Endothelial cell of umbilical vein (primary cell): ENCODE results near the gene ZNF621. TPM values are rescaled to one million over a fixed set of nuclear protein-coding genes. Genes with fewer than 3 reads are reported as not detected.

Experiments
- BruUV-seq: library from RNA; stranded (reverse); fragments of 400-500 nt; replicated peaks from 2 replicates; lab custom pipeline; 2021; lab: Mats Ljungman, UMichigan
- CTCF ChIA-PET: fragments of 300-600, 350-600 bp; sonication (Branson Sonifier 250); formaldehyde crosslinking; loops from one replicate; lab custom pipeline; 2021; ENCODE audit warnings: antibody characterized with exemption, inconsistent platforms; lab: Charles Lee
- POLR2A ChIA-PET: fragments of 300-600, 350-600 bp; sonication (Branson Sonifier 250); formaldehyde crosslinking; loops from one replicate; lab custom pipeline; 2021; ENCODE audit warnings: antibody characterized with exemption, inconsistent platforms; lab: Charles Lee
- DNase-seq: peaks from one replicate; pipeline ENCODE4 v3.0.0-alpha.2; 2011; ENCODE audit warnings: low read depth, low spot score
- FAIRE-seq: peaks from 2 replicates; lab custom pipeline; 2011; peaks lifted over from hg19 to GRCh38; lab: Jason Lieb, UNC
- H2AFZ ChIP-seq: 2 replicates; pipeline ENCODE4 v1.6.0; 2012; ENCODE audit warnings: low read depth, low read length, control low read depth, inconsistent platforms
- H3K27ac ChIP-seq: 2 replicates; pipeline ENCODE4 v1.5.1; 2011; ENCODE audit warnings: low read depth, mild to moderate bottlenecking, control low read depth, low read length, moderate library complexity; ENCODE audit not compliant: insufficient read depth
- H3K27me3 ChIP-seq, 2 experiments: 2 replicates each; pipeline versions ENCODE4 v1.6.0 to v1.6.1; 2011; ENCODE audit warnings: low read length in 2 of 2, mixed read lengths in 1 of 2; ENCODE audit not compliant: control insufficient read depth in 2 of 2, insufficient read depth in 2 of 2
- H3K36me3 ChIP-seq, 2 experiments: 2 replicates in 1 of 2; 3 replicates in 1 of 2; pipeline ENCODE4 v1.5.1; 2011; ENCODE audit warnings: low read length in 2 of 2, mild to moderate bottlenecking in 1 of 2, moderate library complexity in 1 of 2; ENCODE audit not compliant: control insufficient read depth in 2 of 2, insufficient read depth in 2 of 2; ENCODE audit errors: extremely low read depth in 1 of 2
- H3K4me1 ChIP-seq: 3 replicates; pipeline ENCODE4 v1.5.1; 2011; ENCODE audit warnings: mild to moderate bottlenecking, low read length; ENCODE audit not compliant: control insufficient read depth, insufficient read depth; ENCODE audit errors: extremely low read depth
- H3K4me2 ChIP-seq: 2 replicates; pipeline ENCODE4 v1.6.1; 2011; ENCODE audit warnings: low read length, control low read depth, mixed read lengths; ENCODE audit not compliant: insufficient read depth
- H3K4me3 ChIP-seq, 3 experiments: fragments of 200-600 bp in 1 of 3; sonication (generic), shearing (Covaris generic) in 1 of 3; replicated peaks in 1 of 3; 2 replicates each; pipeline ENCODE4 v1.5.1; 2011 to 2016; ENCODE audit warnings: control low read depth in 3 of 3, low read length in 3 of 3, mild to moderate bottlenecking in 2 of 3, inconsistent platforms in 1 of 3, low read depth in 1 of 3, moderate library complexity in 1 of 3; ENCODE audit not compliant: insufficient read depth in 1 of 3
- H3K79me2 ChIP-seq: 2 replicates; pipeline ENCODE4 v1.6.0; 2012; ENCODE audit warnings: low read length, inconsistent platforms; ENCODE audit not compliant: control insufficient read depth, insufficient read depth
- H3K9ac ChIP-seq: replicated peaks from 2 replicates; pipeline ENCODE3; 2011; ENCODE audit warnings: low read length, control low read depth; ENCODE audit not compliant: insufficient read depth; ENCODE audit errors: extremely low read depth
- H3K9me1 ChIP-seq: replicated peaks from 3 replicates; pipeline ENCODE4 v1.6.0; 2011; ENCODE audit warnings: mild to moderate bottlenecking, low read length; ENCODE audit not compliant: control insufficient read depth, insufficient read depth; ENCODE audit errors: extremely low read depth
- H3K9me3 ChIP-seq: replicated peaks from 2 replicates; pipeline ENCODE4 v1.5.1; 2012; ENCODE audit warnings: low read length, inconsistent platforms; ENCODE audit not compliant: control insufficient read depth, insufficient read depth
- H4K20me1 ChIP-seq: replicated peaks from 2 replicates; pipeline ENCODE3; 2011; ENCODE audit warnings: mild to moderate bottlenecking, low read length; ENCODE audit not compliant: control insufficient read depth, insufficient read depth; ENCODE audit errors: extremely low read depth
- CTCF ChIP-seq, 2 donors: IDR thresholded peaks; 1 replicate in 1 of 2; 2 replicates in 1 of 2; pipeline ENCODE4 v1.5.1; 2011; ENCODE audit warnings: low read length in 2 of 2, mild to moderate bottlenecking in 2 of 2, moderate library complexity in 2 of 2, control low read depth in 1 of 2, inconsistent platforms in 1 of 2, low read depth in 1 of 2; ENCODE audit not compliant: insufficient read depth in 1 of 2; ENCODE audit errors: extremely low read depth in 1 of 2
- EZH2 ChIP-seq: IDR thresholded peaks from 2 replicates; pipeline ENCODE4 v1.6.1; 2012; ENCODE audit warnings: borderline replicate concordance, low read depth, mild to moderate bottlenecking, moderate library complexity, low read length, inconsistent platforms; ENCODE audit not compliant: severe bottlenecking
- FOS ChIP-seq: IDR thresholded peaks from 2 replicates; pipeline ENCODE4 v1.6.1; 2011; ENCODE audit warnings: mild to moderate bottlenecking, low read length, moderate library complexity, borderline replicate concordance; ENCODE audit not compliant: insufficient read depth
- GATA2 ChIP-seq: IDR thresholded peaks from 2 replicates; pipeline ENCODE4 v1.7.0; 2011; ENCODE audit warnings: low read depth, mild to moderate bottlenecking, moderate library complexity, mixed read lengths, low read length; ENCODE audit not compliant: insufficient read length, insufficient read depth
- JUN ChIP-seq: IDR thresholded peaks from 2 replicates; pipeline ENCODE4 v1.6.1; 2011; ENCODE audit warnings: borderline replicate concordance, low read depth; ENCODE audit not compliant: insufficient read length, insufficient read depth
- MAX ChIP-seq: IDR thresholded peaks from 2 replicates; pipeline ENCODE4 v1.6.1; 2011; ENCODE audit not compliant: insufficient read depth, insufficient read length
- MYC ChIP-seq: IDR thresholded peaks from one replicate; pipeline ENCODE4 v1.6.1; 2011; ENCODE audit warnings: mild to moderate bottlenecking, low read depth, low read length
- POLR2A ChIP-seq: IDR thresholded peaks from 2 replicates; pipeline ENCODE4 v1.6.1; 2012; ENCODE audit warnings: low read depth, mild to moderate bottlenecking, control low read depth, low read length
- POLR2AphosphoS5 ChIP-seq: IDR thresholded peaks from 2 replicates; pipeline ENCODE4 v1.6.1; 2012; ENCODE audit warnings: low read depth, mild to moderate bottlenecking, control low read depth, low read length, moderate library complexity; ENCODE audit not compliant: insufficient read depth
- dilution Hi-C: fragments of 300-500 bp; cut with MboI; formaldehyde crosslinking; loops from one replicate; pipeline ENCODE4 v1.15.0; 2019; ENCODE audit warnings: low sequenced_read_pairs; ENCODE audit not compliant: extremely low pct_ligation_motif_present
- intact Hi-C: fragments of 100-400 bp; cut with micrococcal nuclease; formaldehyde crosslinking; loops from one replicate; pipeline ENCODE4 v1.10.0; 2022
- polyA plus RNA-seq, 4 experiments: library from polyadenylated mRNA; depleted of rRNA in 3 of 4; stranded (reverse) in 3 of 4; unstranded in 1 of 4; fragments of >200 nt; gene quantifications; 2 replicates each; pipeline versions ENCODE4 v1.2.1 to v1.2.3, GENCODE V29; 2011 to 2012; ENCODE audit warnings: missing spikeins in 1 of 4
- total RNA-seq: library from RNA; stranded (reverse); gene quantifications from 2 replicates; pipeline ENCODE4 v1.2.3, GENCODE V29; 2021

The ZNF621 gene
- total and polyA plus RNA-seq, 2 donors (not counting 3 experiments of a cell fraction or from before 2014, with no cell fraction given) = 8.5 to 22.5 TPM

GRCh38 chr3:40546816-40547215, 22.1 kb downstream of the ZNF621 start:
- H3K27me3 ChIP-seq = no peaks in the 10 kb centered on the region
- no peak overlapping the region for H3K27ac ChIP-seq
- H3K4me3 ChIP-seq = no peak overlapping the region
- H3K4me2 ChIP-seq = no peak overlapping the region
- ChIA-PET CTCF (no interaction called here), POLR2A (no interaction called here)
- H3K36me3 ChIP-seq = no peaks in the 10 kb centered on the region
- DNase-seq (no peak), FAIRE-seq (no peak)
- TF ChIP-seq EZH2 = no peak
- no peak for TF ChIP-seq POLR2A
- no peaks in the 10 kb centered on the region for H4K20me1 ChIP-seq
- H3K79me2 ChIP-seq = no peaks in the 10 kb centered on the region
- intact Hi-C loops (no loop called here), dilution Hi-C loops (no loop called here)
- no peak overlapping the region for H3K9ac ChIP-seq
- H3K4me1 ChIP-seq = no peaks in the 10 kb centered on the region
- H3K9me3 ChIP-seq = no peaks in the 10 kb centered on the region
- no peak overlapping the region for H2AFZ ChIP-seq
- no peaks in the 10 kb centered on the region for H3K9me1 ChIP-seq
- BruUV-seq = no TSS peak

- TF ChIP-seq EZH2 (no peak), POLR2A (no peak), CTCF (IDR thresholded peaks at IDR 0.05; ENCODE audit: extremely low read depth in 1 of 2, insufficient read depth in 1 of 2, low read depth in 1 of 2, low read length in 2 of 2) (no peak), MYC (no peak), MAX (no peak), POLR2AphosphoS5 (no peak), JUN (no peak), GATA2 (no peak), FOS (no peak)
- Histone ChIP-seq H3K27me3 (no peaks in the 10 kb centered on the region), H3K9ac (no peak overlapping the region), H3K4me1 (no peaks in the 10 kb centered on the region), H3K36me3 (no peaks in the 10 kb centered on the region), H3K79me2 (no peaks in the 10 kb centered on the region), H4K20me1 (no peaks in the 10 kb centered on the region), H3K9me1 (no peaks in the 10 kb centered on the region), H3K4me2 (no peak overlapping the region), H2AFZ (no peak overlapping the region), H3K9me3 (no peaks in the 10 kb centered on the region), H3K27ac (no peak overlapping the region), H3K4me3 (no peak overlapping the region)
- FAIRE-seq (no peak), DNase-seq (no peak)
- ChIA-PET POLR2A (no interaction called here), CTCF (no interaction called here)
- dilution Hi-C loops = no loop called here
- no TSS peak for BruUV-seq
- intact Hi-C loops = no loop called here
These were observed 25.4 kb downstream of the ZNF621 start for GRCh38 chr3:40550167-40550566.
